Endothelial cell (in vitro differentiated cells): ENCODE results near the gene PLAA. TPM values are rescaled to one million over a fixed set of nuclear protein-coding genes. Genes with fewer than 3 reads are reported as not detected.

Source experiments
- DNase-seq: peaks from one replicate; pipeline ENCODE4 v3.0.0; 2021; ENCODE audit warnings: low spot score
- H3K27ac Mint-ChIP-seq: one replicate; pipeline ENCODE4 v1.8.0; 2021; ENCODE audit warnings: mixed read lengths, inconsistent platforms; ENCODE audit not compliant: unreplicated experiment
- H3K27me3 Mint-ChIP-seq: one replicate; pipeline ENCODE4 v1.8.0; 2021; ENCODE audit warnings: mild to moderate bottlenecking, moderate library complexity, mixed read lengths, inconsistent platforms; ENCODE audit not compliant: unreplicated experiment
- H3K36me3 Mint-ChIP-seq: one replicate; pipeline ENCODE4 v1.8.0; 2021; ENCODE audit warnings: mild to moderate bottlenecking, low read depth, mixed read lengths, inconsistent platforms; ENCODE audit not compliant: unreplicated experiment
- H3K4me1 Mint-ChIP-seq: one replicate; pipeline ENCODE4 v1.8.0; 2021; ENCODE audit warnings: mild to moderate bottlenecking, mixed read lengths, inconsistent platforms; ENCODE audit not compliant: unreplicated experiment
- H3K4me3 Mint-ChIP-seq: one replicate; pipeline ENCODE4 v1.8.0; 2021; ENCODE audit warnings: mild to moderate bottlenecking, mixed read lengths, inconsistent platforms; ENCODE audit not compliant: unreplicated experiment
- H3K9me3 Mint-ChIP-seq: one replicate; pipeline ENCODE4 v1.8.0; 2021; ENCODE audit warnings: mixed read lengths, inconsistent platforms; ENCODE audit not compliant: unreplicated experiment
- CTCF ChIP-seq: fragments of 200-600 bp; sonication (generic); IDR thresholded peaks from one replicate; pipeline ENCODE4 v1.5.0; 2021; ENCODE audit warnings: antibody characterized with exemption; ENCODE audit not compliant: unreplicated experiment
- total RNA-seq: library from RNA; stranded (reverse); fragmentation: NEBNext Ultra II Directional; extraction: Animal tissue kit (Norgen Biotek cat#: 25700); gene quantifications from one replicate; pipeline ENCODE4 v1.2.1, GENCODE V29; 2021; ENCODE audit not compliant: unreplicated experiment

Gene PLAA
- total RNA-seq, 1 donor from 2014 or later: 46.2 TPM

- Mint-ChIP-seq H3K27ac (peak overlapping the region; percentile 97), H3K27me3 (peaks cover 4% of the 10 kb centered on the region), H3K4me1 (peaks cover 14% of the 10 kb centered on the region), H3K4me3 (peak overlapping the region; percentile 95), H3K36me3 (no peaks in the 10 kb centered on the region), H3K9me3 (no peaks in the 10 kb centered on the region)
- TF ChIP-seq CTCF: no peak
- no peak for DNase-seq
Observed at GRCh38 chr9:26955222-26955903, 8.3 kb upstream of the PLAA start.

- no peak overlapping the region for H3K4me3 Mint-ChIP-seq
- no peak for TF ChIP-seq CTCF
- no peak for DNase-seq
- H3K27me3 Mint-ChIP-seq: peaks cover 4% of the 10 kb centered on the region
- H3K9me3 Mint-ChIP-seq: no peaks in the 10 kb centered on the region
- no peaks in the 10 kb centered on the region for H3K36me3 Mint-ChIP-seq
- no peak overlapping the region for H3K27ac Mint-ChIP-seq
- H3K4me1 Mint-ChIP-seq: peaks cover 14% of the 10 kb centered on the region
Observed at GRCh38 chr9:26954050-26954508, 7.0 kb upstream of the PLAA start.

GRCh38 chr9:26951794-26952193 lies 4.8 kb upstream of the PLAA start:
- no peak overlapping the region for H3K4me3 Mint-ChIP-seq
- no peak for TF ChIP-seq CTCF
- peaks cover 16% of the 10 kb centered on the region for H3K4me1 Mint-ChIP-seq
- H3K27me3 Mint-ChIP-seq: peaks cover 7% of the 10 kb centered on the region
- no peak for DNase-seq
- peaks cover 7% of the 10 kb centered on the region for H3K36me3 Mint-ChIP-seq
- no peaks in the 10 kb centered on the region for H3K9me3 Mint-ChIP-seq
- no peak overlapping the region for H3K27ac Mint-ChIP-seq

- H3K36me3 Mint-ChIP-seq: peaks cover 11% of the 10 kb centered on the region
- H3K4me1 Mint-ChIP-seq: peaks cover 21% of the 10 kb centered on the region
- H3K27ac Mint-ChIP-seq: no peak overlapping the region
- DNase-seq: no peak
- no peak for TF ChIP-seq CTCF
- peaks cover 11% of the 10 kb centered on the region for H3K27me3 Mint-ChIP-seq
- H3K4me3 Mint-ChIP-seq: no peak overlapping the region
- H3K9me3 Mint-ChIP-seq: no peaks in the 10 kb centered on the region
Observed at GRCh38 chr9:26950521-26950920, 3.5 kb upstream of the PLAA start.

- Mint-ChIP-seq H3K4me1 (peaks cover 20% of the 10 kb centered on the region), H3K9me3 (no peaks in the 10 kb centered on the region), H3K4me3 (no peak overlapping the region), H3K36me3 (peaks cover 11% of the 10 kb centered on the region), H3K27ac (no peak overlapping the region), H3K27me3 (peaks cover 13% of the 10 kb centered on the region)
- no peak for DNase-seq
- no peak for TF ChIP-seq CTCF
Observed at GRCh38 chr9:26949637-26950069, 2.6 kb upstream of the PLAA start.
